Esophagus mucosa (tissue), 1 donor: Measurements from ENCODE around the gene DACH2. TPM values are rescaled to one million over a fixed set of nuclear protein-coding genes. Genes with fewer than 3 reads are reported as not detected.

Experiments used
- ATAC-seq: fragments of 200-7000 bp; cut with Tn5 transposase; one replicate; pipeline ENCODE4 v1.9.1; 2020
- total RNA-seq: library from RNA; stranded (reverse); gene quantifications from one replicate; pipeline ENCODE4 v1.2.4, GENCODE V29; 2023
- donor health status: DM: yes; HTN: yes; CAD: no.

Gene DACH2
- total RNA-seq, 1 donor from 2014 or later: not detected

- ATAC-seq: no peak
Observed at GRCh38 chrX:86329174-86329573, 180.9 kb downstream of the DACH2 start.

GRCh38 chrX:86348669-86349068 is 200.4 kb downstream of the DACH2 start:
- ATAC-seq: no peak

GRCh38 chrX:86349115-86349514 is 200.9 kb downstream of the DACH2 start:
- ATAC-seq: no peak

- ATAC-seq: no peak
Observed at GRCh38 chrX:86369847-86370630, 221.8 kb downstream of the DACH2 start.

GRCh38 chrX:86370927-86371326 is 222.7 kb downstream of the DACH2 start:
- no peak for ATAC-seq

- no peak for ATAC-seq
Observed at GRCh38 chrX:86379209-86379608, 231.0 kb downstream of the DACH2 start.

- no peak for ATAC-seq
Observed at GRCh38 chrX:86383681-86384540, 235.7 kb downstream of the DACH2 start.

GRCh38 chrX:86407371-86407770 is 259.1 kb downstream of the DACH2 start:
- no peak for ATAC-seq

- no peak for ATAC-seq
Observed at GRCh38 chrX:86421771-86422170, 273.5 kb downstream of the DACH2 start.

GRCh38 chrX:86436116-86436515 is 287.9 kb downstream of the DACH2 start:
- ATAC-seq: no peak

- ATAC-seq: no peak
Observed at GRCh38 chrX:86455495-86455894, 307.2 kb downstream of the DACH2 start.

GRCh38 chrX:86460760-86461159 is 312.5 kb downstream of the DACH2 start:
- ATAC-seq: no peak

GRCh38 chrX:86504297-86504696 is 356.0 kb downstream of the DACH2 start:
- ATAC-seq: no peak

GRCh38 chrX:86507331-86507730 is 359.1 kb downstream of the DACH2 start:
- ATAC-seq: no peak

GRCh38 chrX:86579777-86580176 is 431.5 kb downstream of the DACH2 start:
- no peak for ATAC-seq

- ATAC-seq: no peak
Observed at GRCh38 chrX:86604607-86605006, 456.4 kb downstream of the DACH2 start.

GRCh38 chrX:86696951-86697350 is 548.7 kb downstream of the DACH2 start:
- no peak for ATAC-seq

- no peak for ATAC-seq
Observed at GRCh38 chrX:86711531-86712180, 563.4 kb downstream of the DACH2 start.

GRCh38 chrX:86714441-86714840 is 566.2 kb downstream of the DACH2 start:
- ATAC-seq: no peak

- ATAC-seq: no peak
Observed at GRCh38 chrX:86724277-86724676, 576.0 kb downstream of the DACH2 start.

GRCh38 chrX:86747091-86747490 is 598.8 kb downstream of the DACH2 start:
- no peak for ATAC-seq

GRCh38 chrX:86805241-86805640 is 657.0 kb downstream of the DACH2 start:
- ATAC-seq: no peak

GRCh38 chrX:86806786-86807185 is 658.5 kb downstream of the DACH2 start:
- ATAC-seq: no peak
